GM19467 (cell line): Measurements from ENCODE around the gene TOP3A.
A peak's percentile ranks its signal among the peaks of the same experiment; 100 is the strongest.
"Not testable (repeated sequence)": the region's sequence is repeated elsewhere in the genome, so short reads cannot be mapped to it uniquely, and the experiment has no call there.

Experiments used
- ATAC-seq: cut with Tn5 transposase; IDR thresholded peaks from one replicate; pipeline ENCODE4 v1.9.1; 2021; ENCODE audit warnings: mild to moderate bottlenecking, moderate library complexity; ENCODE audit not compliant: unreplicated experiment

The TOP3A gene

GRCh38 chr17:18314731-18315561 is at the start of gene TOP3A, which contains the start of gene SMCR8:
Gene TOP3A (minus strand): TSS chr17:18314994. CDS start chr17:18314778, 216 bp downstream.
Gene SMCR8 (plus strand): TSS chr17:18315293. CDS start chr17:18315790, 497 bp downstream.
- peak; percentile 74 for ATAC-seq

GRCh38 chr17:18364166-18364565 is 49.4 kb upstream of the TOP3A start:
- ATAC-seq, result no peak

DNA sequence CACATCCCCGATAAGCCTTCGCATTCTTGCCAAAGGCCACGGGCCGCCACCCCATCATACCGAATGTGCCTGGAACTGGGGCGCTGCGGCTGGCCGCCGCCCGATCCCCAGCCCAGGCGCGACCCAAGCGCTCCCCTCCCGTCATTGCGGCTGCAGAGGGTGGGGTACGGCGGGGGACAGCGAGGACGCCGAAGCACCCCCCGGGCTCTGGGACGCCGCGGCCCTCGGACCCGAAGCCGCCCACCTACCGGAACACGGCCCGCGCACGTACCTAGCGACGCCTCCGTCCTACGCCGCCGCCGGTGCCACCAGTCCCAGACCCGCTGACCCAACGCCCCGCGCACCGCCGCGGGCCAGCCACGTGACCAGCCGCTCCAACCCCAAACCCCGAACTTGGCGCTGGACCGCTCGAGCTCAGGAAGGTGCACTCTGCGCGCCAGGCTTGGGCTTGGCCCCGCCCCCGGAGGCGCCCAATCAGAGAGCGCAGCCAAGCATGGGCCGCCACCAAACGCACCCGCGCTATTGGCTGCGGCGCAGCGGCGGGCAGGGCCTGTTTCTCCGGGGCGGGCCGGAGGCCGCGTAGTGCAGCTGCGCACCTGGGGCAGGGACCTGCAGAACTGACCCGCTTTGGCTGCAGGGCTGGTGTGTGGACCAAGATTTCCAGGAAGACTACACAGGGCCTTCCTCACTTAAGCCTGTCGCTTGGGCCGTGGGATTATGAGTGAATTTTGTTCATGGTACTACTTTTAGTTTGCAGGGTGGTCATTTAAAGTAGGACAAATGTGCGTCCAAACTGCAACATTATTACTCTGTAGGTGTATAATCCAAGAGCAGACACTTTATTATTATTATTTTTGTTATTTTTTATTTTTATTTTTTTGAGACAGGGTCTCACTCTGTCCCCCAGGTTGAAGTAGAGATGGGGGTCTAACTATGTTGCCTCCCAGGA is 48.6 kb upstream of the TOP3A start, which contains the start of gene SHMT1:
TSS of gene SHMT1 (minus strand) at position 450 of the 949 bp plus-strand sequence. CDS start 7,569 bp downstream, outside the sequence.
- ATAC-seq, result peak; percentile 97

GRCh38 chr17:18362698-18363100 is 47.9 kb upstream of the TOP3A start:
- no peak for ATAC-seq

GRCh38 chr17:18361837-18362697 is 47.3 kb upstream of the TOP3A start:
- no peak for ATAC-seq

DNA sequence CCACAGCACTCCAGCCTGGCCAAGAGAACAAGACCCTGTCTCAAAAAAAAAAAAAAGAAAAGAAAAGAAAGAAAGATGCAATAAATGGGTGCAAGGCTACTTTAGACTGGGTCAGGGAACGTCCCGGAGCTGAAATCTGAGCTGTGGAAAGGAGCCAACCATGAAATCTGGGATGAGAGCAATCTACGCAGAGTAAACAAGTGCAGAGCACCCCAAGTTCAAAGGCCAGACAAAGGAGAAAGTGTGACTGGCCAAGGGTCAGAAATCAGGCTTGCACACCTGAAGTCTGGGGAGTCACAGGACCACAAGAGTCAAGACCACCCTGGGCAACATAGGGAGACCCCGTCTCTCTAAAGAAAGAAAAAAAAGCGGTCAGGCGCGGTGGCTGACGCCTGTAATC is 45.7 kb upstream of the TOP3A start:
- no peak for ATAC-seq

DNA sequence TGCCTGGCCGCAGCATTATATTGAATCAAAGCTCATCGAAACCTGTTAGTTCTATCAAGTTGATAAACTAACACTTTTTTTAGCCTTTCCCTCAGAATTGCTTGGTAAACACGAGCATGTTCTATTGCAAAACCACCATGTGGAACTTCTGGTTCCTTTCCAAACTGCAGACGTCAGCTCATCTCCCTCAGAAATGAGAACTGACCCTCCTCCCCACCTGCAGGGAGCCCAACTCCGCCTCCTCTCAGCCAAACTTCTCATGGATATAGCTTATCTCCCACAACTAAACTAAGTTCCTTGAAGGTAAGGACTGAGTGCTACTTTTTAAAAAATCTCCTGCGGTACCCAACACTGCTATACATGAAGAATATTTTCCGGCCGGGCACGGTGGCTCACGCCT is 41.8 kb upstream of the TOP3A start:
- ATAC-seq, result no peak

DNA sequence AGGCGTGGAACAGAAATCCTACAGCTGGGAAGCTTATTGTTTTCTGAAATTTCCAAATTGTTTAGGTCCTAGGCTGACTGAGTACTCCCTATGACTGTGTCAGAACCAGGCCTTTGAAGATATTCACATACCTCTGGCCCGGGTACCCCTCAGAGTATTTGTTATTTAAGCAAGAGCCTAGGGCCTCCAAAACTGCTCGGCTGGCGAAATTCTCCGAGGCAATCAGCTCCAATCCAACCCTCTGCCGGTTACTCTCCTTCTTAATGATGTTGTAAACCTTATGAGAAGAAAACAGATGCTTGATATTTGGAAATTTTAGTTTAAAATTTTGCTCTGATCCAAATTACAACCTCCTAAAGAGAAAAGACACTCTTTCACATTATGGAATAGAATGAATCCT is 38.7 kb upstream of the TOP3A start:
- ATAC-seq, result no peak

DNA sequence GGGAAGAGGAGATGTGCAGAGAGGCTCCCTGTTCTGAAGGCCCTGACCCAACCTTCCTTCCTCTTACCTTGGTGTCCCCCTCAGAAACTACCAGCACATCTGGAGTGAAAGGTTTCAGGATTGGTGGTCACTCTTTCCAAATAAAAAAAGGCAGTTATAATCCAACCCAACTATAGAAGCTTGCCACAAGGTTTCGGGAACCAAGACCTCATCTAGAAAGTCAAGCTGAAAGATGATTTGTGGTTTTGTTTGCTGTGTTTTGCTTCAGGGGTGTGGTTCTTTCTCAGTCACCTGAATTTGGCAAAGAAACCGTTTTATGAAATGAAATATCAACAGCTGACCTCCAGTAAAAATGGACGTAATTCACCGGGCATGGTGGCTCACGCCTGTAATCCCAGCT is 29.2 kb upstream of the TOP3A start:
- no peak for ATAC-seq

DNA sequence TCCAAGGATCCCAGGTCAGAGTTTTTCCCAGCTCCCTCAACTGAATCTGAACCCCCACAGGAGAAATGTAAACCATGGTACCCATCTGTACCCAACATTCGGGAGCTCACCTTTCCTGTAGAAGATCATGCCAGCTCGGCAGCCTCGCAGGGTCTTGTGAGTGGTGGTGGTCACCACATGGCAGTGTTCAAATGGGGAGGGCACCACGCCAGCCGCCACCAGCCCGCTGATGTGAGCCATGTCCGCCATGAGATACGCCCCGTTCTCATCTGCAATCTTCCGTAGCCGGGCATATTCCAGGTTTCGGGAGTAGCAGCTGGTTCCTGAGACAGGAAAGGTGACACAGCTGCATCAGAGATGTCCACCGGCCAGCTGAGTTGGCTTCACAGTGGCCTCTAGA is 25.1 kb upstream of the TOP3A start:
- ATAC-seq, result no peak

DNA sequence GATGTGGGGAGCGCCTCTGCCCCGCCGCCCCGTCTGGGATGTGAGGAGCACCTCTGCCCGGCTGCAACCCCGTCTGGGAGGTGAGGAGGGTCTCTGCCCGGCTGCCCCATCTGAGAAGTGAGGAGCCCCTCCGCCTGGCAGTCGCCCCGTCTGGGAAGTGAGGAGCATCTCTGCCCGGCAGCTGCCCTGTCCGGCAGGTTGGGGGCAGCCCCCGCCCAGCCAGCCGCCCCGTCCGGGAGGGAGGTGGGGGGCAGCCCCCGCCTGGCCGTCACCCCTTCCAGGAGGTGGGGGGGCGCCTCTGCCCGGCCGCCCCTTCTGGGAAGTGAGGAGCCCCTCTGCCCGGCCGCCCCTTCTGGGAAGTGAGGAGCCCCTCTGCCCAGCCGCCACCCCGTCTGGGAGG is 23.4 kb upstream of the TOP3A start:
- ATAC-seq, result not testable (repeated sequence)

DNA sequence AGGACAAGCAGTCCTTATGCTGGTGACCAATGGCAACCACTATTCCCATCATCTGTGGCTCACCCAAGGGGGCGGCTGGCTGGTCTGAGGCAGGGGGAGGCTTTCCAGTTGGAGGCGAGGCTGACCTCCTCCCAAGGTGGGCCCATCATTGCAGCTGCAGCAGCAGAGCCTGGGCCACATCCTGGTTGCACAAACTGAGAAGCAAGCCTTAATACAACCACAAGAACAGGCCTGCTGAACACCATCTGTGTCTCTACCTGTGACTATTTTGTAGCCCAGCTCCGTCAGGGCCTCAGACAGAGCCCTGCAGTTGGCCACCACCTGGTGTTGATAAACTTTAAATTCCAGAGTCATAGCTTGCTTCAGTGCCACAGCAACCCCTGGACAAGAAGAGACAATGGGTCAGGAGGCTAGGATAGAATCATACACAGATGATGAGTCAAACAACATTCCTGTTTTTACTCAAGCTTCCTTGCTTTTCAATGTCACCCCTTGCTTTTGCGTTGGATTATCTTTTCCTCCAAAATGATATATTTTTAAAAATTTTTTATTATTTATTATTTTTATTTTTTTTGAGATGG is 18.2 kb upstream of the TOP3A start:
- no peak for ATAC-seq

- ATAC-seq, result no peak
These were observed 17.1 kb upstream of the TOP3A start for GRCh38 chr17:18331879-18332278.

DNA sequence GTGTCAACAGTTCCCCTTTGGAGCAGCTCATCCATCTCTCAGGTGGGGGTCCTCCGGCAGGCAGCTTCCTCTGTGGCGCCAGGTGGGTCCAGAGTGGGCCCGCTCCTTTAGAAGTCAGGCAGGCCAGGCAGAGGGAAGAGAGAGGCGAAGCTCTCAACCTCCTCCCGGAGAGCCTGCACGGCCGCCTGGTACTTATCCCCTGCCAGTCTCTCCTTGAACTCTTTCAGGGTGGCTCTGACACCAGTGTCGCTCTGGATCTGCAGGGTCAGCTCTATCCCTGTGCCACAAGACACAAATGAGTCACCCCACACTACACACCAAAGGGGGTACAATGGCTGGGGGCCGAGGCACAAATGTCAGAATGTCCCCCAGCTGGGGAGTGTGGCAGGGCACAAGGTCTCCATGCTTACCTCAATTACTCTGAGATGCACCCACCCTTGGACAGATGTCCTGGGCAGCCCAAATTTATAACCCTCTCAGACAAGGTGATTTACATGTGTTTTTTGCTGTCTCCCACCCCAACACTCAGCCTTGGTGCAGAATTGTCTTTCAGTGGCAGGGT is 13.9 kb upstream of the TOP3A start:
- no peak for ATAC-seq

- ATAC-seq, result no peak
These were observed 12.8 kb upstream of the TOP3A start for GRCh38 chr17:18327556-18327955.

- ATAC-seq, result no peak
These were observed 12.3 kb upstream of the TOP3A start for GRCh38 chr17:18327093-18327492.

DNA sequence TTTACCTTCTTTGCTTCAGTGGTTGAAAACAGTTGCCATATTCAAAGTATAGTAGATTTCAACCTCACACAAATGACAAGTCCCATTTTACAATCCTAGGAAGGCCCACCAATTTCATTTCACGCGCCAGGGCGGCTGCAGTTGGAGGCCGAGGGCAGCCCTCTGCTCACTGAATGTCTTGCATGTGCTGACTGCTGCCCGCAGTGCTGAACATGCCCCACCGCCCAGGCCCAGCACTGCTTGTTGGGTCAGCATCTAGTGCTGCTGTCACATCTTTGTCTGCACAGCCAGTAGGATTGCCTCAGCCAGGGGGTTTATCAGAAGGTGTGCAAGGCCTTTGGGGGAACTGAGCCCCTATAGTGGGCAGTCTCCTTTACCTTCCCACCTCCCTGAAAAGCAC is 11.8 kb upstream of the TOP3A start:
- no peak for ATAC-seq

DNA sequence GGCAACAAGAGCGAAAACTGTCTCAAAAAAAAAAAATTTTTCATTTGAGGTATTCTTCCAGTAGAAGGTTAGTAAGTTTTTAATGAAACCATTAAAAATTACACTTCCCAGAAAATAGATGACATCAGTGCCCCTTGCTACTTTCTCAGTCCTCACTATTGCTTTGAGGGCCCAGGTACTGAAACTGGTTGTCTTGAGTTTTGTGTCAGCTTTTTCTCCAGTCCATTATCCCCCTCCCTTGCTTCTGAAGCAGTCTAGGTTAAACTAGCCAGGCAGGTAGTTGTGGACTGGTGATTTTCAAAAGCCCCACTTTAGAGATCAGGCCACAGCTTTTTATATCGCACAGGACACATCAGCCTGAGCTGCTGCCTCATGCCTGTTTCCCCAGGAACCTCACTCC is 11.2 kb upstream of the TOP3A start:
- no peak for ATAC-seq

- no peak for ATAC-seq
These were observed 9.6 kb upstream of the TOP3A start for GRCh38 chr17:18324140-18325050.
